DMS153 (cell line): ENCODE measurements around the gene OSBPL5.
"Not testable (repeated sequence)": the region's sequence is repeated elsewhere in the genome, so short reads cannot be mapped to it uniquely, and the experiment has no call there.

Experiments
- DNase-seq: peaks from one replicate; lab custom pipeline; 2025; lab: John Stamatoyannopoulos, UW

Gene OSBPL5

GRCh38 chr11:3121416-3121815 lies 43.7 kb downstream of the OSBPL5 start:
- no peak for DNase-seq

GRCh38 chr11:3120071-3120792 lies 44.9 kb downstream of the OSBPL5 start:
- no peak for DNase-seq

GRCh38 chr11:3119141-3119821 lies 45.8 kb downstream of the OSBPL5 start:
- no peak for DNase-seq

- no peak for DNase-seq
Measured at GRCh38 chr11:3115321-3115720, 49.8 kb downstream of the OSBPL5 start.

GRCh38 chr11:3113661-3114060 lies 51.4 kb downstream of the OSBPL5 start:
- not testable (repeated sequence) for DNase-seq

GRCh38 chr11:3111919-3112690 lies 53.0 kb downstream of the OSBPL5 start:
- no peak for DNase-seq

- DNase-seq, result no peak
Measured at GRCh38 chr11:3111466-3111865, 53.6 kb downstream of the OSBPL5 start.

- peak; percentile 39 for DNase-seq
Measured at GRCh38 chr11:3109921-3110706, 55.0 kb downstream of the OSBPL5 start.

- DNase-seq, result no peak
Measured at GRCh38 chr11:3109434-3109833, 55.7 kb downstream of the OSBPL5 start.

GRCh38 chr11:3108183-3108721 lies 56.9 kb downstream of the OSBPL5 start:
- no peak for DNase-seq

GRCh38 chr11:3107608-3108182 lies 57.4 kb downstream of the OSBPL5 start:
- DNase-seq, result no peak

- no peak for DNase-seq
Measured at GRCh38 chr11:3106736-3107524, 58.2 kb downstream of the OSBPL5 start.

GRCh38 chr11:3105791-3106735 lies 59.0 kb downstream of the OSBPL5 start:
- no peak for DNase-seq

- no peak for DNase-seq
Measured at GRCh38 chr11:3104961-3105790, 59.9 kb downstream of the OSBPL5 start.

- no peak for DNase-seq
Measured at GRCh38 chr11:3104051-3104714, 60.9 kb downstream of the OSBPL5 start.

- no peak for DNase-seq
Measured at GRCh38 chr11:3103076-3103475, 62.0 kb downstream of the OSBPL5 start.

GRCh38 chr11:3102641-3102921 lies 62.5 kb downstream of the OSBPL5 start:
- DNase-seq, result no peak

GRCh38 chr11:3101921-3102640 lies 63.0 kb downstream of the OSBPL5 start:
- DNase-seq, result no peak
